Measurements from ENCODE around the gene SIK2.
A peak's percentile ranks its signal among the peaks of the same experiment; 100 is the strongest.

Gene SIK2

DNA sequence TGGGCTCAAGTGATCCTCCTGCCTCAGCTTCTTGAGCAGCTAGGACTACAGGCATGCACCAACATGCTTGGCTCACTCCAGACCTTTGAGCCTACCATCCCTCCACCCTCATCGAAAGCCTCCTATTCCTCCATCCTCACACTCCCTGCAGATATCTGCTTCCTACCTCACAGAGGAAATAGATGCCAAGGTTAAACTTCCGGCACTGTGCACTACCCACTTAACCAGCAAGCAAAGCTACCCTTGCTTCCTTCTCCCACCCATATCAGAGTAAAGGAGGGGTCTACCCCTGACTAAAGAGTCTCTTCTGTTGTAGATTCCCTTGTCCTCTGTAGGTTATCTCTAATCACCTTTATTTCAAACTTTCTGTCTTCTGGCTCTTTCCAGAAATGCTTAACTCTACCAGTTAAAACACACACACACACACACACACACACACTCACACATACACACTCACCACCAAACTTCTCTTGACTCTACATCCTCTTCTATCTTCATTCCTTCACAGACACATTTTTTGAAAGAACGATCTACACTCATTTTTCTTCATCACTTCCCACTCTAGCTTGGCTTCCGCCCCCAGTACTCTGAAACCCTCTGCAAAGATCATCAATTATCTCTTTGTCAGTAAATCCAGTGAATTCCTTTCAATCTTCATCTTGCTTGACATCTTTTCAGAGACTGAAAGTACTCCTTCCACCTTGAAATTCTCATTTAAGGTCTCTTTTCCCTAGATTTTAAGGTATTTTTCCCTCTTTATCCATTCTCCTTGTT lies 10.9 kb upstream of the SIK2 start:
- TF ChIP-seq, protein P1, sequence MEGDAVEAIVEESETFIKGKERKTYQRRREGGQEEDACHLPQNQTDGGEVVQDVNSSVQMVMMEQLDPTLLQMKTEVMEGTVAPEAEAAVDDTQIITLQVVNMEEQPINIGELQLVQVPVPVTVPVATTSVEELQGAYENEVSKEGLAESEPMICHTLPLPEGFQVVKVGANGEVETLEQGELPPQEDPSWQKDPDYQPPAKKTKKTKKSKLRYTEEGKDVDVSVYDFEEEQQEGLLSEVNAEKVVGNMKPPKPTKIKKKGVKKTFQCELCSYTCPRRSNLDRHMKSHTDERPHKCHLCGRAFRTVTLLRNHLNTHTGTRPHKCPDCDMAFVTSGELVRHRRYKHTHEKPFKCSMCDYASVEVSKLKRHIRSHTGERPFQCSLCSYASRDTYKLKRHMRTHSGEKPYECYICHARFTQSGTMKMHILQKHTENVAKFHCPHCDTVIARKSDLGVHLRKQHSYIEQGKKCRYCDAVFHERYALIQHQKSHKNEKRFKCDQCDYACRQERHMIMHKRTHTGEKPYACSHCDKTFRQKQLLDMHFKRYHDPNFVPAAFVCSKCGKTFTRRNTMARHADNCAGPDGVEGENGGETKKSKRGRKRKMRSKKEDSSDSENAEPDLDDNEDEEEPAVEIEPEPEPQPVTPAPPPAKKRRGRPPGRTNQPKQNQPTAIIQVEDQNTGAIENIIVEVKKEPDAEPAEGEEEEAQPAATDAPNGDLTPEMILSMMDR (IDR thresholded peaks at IDR 0.05; ENCODE audit: borderline replicate concordance, insufficient read depth, low read depth, low read length) = no peak
- H3K4me3 ChIP-seq (ENCODE audit: low read depth, low read length) = no peak overlapping the region

GRCh38 chr11:111592491-111592890 lies 9.8 kb upstream of the SIK2 start:
- TF ChIP-seq, protein P1 (IDR thresholded peaks at IDR 0.05; ENCODE audit: borderline replicate concordance, insufficient read depth, low read depth, low read length) = no peak
- no peak overlapping the region for H3K4me3 ChIP-seq (ENCODE audit: low read depth, low read length)

- TF ChIP-seq, protein P1 (IDR thresholded peaks at IDR 0.05; ENCODE audit: borderline replicate concordance, insufficient read depth, low read depth, low read length) = no peak
Observed at GRCh38 chr11:111596319-111596718, 5.9 kb upstream of the SIK2 start.

GRCh38 chr11:111598148-111598547 lies 4.1 kb upstream of the SIK2 start:
- TF ChIP-seq, protein P1 (IDR thresholded peaks at IDR 0.05; ENCODE audit: borderline replicate concordance, insufficient read depth, low read depth, low read length) = no peak
- H3K4me3 ChIP-seq (ENCODE audit: low read depth, low read length) = no peak overlapping the region

More at GRCh38 chr11:111596319-111596718, 5.9 kb upstream of the SIK2 start:
- no peak overlapping the region for H3K4me3 ChIP-seq (ENCODE audit: low read depth, low read length)

GRCh38 chr11:111598559-111598958 lies 3.7 kb upstream of the SIK2 start:
- H3K4me3 ChIP-seq (ENCODE audit: low read depth, low read length) = no peak overlapping the region
- TF ChIP-seq, protein P1 (IDR thresholded peaks at IDR 0.05; ENCODE audit: borderline replicate concordance, insufficient read depth, low read depth, low read length) = no peak

DNA sequence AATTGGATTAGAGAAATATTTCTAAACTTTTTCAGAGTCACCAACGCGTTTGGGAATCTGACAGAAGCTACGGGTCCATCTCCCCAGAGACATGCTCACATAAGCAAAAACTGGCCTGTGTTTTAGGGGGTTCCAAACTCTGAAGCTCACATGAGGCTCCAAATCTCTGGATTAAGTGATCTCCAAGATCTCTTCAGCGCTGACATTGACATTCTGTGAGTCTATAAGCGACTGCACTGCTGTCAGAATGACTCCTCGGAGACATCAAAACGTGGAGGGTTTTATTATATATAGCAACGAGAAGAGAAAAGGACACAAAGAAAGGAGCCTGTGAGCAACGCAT lies 642 bp upstream of the SIK2 start:
- TF ChIP-seq, protein P1 (IDR thresholded peaks at IDR 0.05; ENCODE audit: borderline replicate concordance, insufficient read depth, low read depth, low read length) = no peak

More for the DNA sequence above, 642 bp upstream of the SIK2 start:
- peak overlapping the region; percentile 48 for H3K4me3 ChIP-seq (ENCODE audit: low read depth, low read length)
